ENCODE measurements around the gene RNF130.
A peak's percentile ranks its signal among the peaks of the same experiment; 100 is the strongest.

RNF130 gene, protein sequence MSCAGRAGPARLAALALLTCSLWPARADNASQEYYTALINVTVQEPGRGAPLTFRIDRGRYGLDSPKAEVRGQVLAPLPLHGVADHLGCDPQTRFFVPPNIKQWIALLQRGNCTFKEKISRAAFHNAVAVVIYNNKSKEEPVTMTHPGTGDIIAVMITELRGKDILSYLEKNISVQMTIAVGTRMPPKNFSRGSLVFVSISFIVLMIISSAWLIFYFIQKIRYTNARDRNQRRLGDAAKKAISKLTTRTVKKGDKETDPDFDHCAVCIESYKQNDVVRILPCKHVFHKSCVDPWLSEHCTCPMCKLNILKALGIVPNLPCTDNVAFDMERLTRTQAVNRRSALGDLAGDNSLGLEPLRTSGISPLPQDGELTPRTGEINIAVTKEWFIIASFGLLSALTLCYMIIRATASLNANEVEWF

DNA sequence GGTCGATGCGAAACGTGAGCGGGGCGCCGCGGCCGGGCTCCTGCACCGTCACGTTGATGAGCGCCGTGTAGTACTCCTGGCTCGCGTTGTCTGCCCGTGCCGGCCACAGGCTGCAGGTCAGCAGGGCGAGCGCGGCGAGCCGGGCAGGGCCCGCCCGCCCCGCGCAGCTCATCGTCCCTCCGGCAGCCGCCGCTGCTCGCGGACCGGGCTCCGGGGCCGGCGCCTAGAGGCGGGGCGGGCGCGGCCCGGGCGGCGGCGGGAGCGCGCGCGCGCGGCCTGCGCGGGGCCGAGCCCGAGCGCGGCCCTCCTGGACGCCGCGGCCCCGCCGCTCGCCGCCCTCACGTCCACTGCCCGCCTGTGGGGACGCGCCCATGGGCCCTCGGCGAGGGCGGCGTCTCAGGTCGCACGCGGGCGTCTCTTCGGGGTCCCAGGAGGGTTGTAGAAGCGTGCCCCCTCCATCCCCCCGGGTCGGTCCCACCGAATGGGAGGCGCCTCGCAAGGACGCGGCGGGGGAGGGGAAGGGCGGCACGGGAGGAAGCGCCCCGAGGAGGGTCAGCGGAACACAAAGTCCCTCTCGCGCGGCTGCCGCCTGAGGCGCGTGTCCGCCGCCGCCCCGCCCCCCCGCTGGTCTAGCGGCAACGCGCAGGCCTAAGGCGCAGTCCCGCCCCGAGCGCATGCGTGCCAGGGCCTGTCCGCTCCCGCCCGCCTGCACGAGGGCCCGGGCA, at the start of gene RNF130:
Gene RNF130 (minus strand): TSS at position 229 of the 725 bp plus-strand sequence. CDS start 57 bp downstream, at position 172.
- peak; percentile 59 for DNase-seq

DNA sequence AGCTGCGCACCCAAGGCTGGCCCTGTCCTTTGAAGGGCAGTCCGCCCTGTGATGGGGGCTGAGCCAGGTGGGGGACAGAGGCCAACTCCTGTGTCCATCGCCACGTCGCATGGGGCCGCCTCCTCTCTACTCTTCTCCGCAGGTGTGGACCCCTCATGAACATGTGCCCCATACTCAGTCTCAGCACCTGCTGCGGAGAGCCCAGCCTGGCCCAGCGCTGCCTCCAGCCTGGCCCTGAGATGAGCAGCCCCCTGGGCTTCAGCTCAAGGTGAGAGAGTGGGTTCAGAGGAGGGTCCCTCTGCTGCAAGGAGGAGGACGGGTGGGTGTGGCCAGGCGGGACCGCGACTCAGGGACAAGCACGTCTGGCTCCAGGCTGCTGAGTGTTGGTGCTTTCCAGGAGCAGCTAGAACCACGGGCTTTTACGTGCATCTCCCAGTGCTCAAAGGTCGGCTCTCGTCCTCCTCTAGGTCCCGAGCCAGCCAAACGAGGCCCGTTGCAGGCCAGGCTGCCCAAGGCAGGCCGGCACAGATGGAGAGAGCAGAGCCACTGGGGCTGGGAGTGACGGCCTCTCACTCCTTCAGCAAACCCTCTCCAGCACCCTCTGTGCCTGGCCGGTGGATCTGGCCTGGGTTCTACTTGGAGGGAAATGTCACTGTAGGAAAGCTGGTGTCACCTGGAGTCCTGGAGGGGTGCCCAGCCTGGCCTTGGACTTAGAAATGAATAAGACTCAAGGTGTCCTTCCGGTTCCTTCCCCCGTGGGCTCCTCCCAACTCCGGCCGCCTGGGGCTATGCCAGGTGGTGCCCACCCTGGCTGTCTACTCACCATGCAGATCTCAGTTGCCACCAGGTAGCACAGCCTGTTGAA, 48.9 kb upstream of the RNF130 start:
- DNase-seq = no peak

DNA sequence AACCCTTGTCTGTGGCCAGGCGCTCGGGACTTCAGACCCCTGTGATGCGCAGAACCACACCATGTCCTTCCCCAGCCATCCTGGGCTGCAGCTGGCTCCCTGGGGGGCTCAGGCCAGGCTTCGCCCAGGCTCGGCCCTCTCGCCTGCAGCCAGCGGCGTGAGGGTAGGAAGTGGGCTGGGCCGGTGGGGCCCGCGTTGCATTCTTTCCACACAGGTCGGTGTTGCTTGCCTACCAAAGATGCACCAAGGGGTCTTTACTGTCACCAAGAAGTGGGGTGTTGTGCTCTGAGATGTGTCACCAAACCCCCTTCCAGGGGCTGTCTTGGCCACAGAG, 48.3 kb upstream of the RNF130 start:
- DNase-seq = no peak

DNA sequence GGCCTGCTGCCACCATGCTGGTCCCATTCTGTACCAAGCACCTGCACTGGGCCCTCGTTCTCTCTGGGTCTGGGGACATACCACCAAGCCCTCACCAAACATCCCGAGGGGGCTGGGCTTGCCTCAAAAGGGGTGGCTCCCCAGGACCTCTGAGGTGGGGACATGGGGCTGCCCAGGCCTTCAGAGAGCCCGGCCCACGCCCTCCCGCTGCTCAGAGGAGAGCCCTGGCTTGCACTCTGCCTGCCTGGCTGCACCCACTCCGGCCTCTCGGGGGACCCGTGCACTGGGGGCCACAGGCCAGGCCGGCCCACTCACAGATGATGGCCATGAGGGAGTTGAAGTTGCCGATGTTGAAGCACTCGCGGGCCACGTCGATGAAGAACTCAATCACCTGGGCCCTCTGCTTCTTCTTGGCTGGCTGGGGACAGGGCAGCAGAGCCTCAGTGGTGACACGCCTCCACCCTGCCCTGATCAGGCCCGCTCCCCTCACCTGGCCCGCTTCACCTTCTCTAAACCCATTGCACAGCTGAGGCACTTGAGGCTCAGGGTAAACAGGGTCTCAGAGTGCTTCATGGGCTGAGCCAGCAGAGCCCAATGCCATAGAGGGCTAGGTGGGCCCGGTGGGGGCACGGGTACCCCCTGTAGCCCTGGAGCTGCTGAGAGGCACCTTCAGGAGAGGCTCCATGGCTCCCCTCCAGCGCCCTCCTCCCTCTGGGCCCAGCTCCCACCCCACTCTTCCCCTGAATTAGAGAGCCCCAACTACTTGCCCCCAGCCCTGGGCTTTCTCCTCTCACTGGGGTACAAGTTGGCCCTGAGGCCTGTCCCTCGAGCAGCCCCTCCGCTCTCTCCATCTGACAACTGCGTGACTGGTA, 47.7 kb upstream of the RNF130 start:
- no peak for DNase-seq

DNA sequence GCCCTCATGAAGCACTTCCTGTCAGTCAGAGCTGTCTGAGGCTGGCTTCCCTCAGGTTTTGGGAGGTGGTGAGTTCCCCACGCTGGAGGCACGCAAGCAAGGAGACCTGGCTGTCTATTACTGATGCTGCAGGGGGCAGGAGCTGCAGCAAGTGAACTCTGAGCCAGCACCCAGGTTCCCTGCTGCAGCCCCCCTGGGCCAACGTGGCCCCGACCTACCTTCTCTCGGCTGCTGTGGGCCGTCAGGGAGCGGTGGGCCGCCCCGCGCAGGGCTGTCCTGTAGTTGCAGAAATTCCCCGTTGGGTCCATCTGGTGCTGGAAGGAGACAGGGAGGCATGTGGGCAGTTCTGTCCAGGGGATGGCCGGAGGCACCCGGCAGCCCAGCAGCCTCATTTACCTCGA, 46.8 kb upstream of the RNF130 start:
- DNase-seq = no peak

DNA sequence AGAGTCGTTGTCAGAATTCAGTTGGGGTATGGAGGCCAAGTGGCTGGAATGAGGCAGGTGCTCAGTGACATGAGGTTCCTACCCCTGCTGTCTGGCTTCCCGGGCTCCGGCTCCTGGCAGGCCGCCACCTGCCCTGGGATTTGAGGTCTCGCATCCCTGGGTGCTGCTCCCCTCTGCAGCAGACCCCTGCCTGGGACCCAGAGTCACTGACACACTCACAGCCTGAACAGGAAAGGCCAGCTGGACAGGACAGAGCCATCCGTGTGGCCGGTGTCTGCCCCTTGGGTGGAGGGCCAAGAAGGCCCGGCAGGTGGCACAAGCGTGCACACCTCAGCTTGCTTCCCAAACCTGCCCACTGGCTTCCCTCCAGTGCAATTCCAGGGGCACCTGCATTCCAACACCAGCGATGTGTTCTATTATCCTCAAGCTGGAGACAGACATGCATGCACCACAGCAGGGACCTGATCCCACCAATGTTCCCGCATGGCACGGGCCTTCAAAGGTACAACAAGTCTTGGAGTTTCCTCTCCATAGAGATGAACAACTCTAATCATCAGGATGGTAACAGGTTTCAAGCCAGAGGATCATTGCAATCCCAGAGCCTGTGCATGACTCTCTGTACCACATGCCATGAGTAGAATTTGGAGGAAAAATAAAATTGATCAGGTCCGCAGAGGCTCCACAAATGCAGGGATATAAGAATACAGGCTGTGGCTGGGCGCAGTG, 45.6 kb upstream of the RNF130 start:
- no peak for DNase-seq

DNA sequence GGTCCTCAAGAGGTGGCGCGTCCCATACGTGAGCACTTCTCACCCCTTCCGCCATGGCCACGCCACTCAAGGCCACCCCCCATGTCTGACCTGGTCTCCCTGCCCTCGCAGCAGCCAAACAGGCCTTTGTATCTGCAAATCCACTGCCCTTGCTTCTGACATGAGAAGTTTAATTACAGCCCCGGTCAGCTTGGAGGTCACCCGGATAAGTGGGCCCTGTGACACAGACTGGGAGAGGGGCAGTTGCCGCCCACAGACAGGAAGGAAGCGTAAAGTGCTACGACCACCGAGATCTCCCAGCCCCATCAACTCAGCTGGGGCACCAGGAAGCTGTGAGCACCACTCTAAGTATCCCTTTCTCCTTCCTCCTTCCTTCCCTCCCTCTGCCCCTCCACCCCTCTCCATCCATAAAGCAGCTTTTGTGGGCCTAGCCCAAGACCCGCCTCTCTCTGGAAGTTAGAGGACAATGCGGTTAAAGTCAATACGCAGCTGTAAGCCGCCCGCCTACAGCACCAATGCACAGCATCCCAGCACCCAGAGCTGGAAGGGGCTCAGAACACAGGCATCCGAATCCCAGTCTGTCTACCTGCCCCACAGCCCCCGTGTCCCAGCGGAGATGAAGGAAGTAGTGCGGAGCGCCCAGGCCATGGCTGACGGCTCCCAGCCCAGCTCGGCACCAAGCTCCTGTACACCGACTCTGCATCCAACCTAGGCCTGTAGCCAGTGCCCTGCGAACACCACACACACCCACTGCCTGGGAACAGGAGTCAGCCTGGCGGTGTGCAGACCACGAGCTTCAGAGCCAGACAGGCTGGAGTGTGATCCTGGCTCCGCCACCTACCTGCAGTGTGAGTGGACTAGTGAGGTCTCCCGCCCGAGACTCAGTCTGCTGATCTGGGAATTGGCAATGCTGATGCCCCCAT, 44.8 kb upstream of the RNF130 start:
- DNase-seq = no peak

DNA sequence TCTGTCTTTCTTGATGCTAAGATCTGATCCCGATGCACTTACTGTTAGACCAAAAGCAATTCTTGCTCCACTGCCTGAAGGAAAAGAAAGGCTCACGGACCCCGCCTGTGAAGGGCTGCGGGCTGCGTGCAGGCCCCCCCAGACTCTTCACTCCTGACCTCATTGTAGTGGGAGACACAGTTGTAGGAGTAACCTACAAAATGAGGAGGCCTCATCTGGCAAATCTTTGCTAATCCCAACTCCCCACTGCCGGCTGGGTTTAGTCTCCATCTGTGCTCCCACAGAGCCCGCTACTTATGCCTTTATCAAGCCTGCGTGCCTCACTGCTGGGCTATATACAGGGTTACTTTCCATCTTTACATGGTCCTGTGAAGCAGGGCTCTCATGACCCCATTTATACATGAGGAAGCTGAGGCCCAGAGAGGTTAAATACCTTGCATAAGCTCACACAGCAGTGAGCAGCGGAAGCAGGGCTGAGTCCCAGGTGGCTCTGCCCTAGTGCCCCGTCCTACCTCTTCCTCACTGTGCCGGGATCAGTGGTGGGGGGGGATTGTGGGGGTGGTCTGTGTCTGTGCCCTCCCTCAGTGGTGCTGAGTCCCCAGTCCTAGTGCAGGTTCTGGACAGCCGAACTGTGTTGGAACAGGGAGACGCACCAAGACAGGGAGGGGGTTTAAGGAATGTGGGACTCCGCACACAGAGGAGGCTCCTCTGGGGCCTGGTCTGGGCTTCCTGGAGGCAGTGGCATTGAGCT, 43.9 kb upstream of the RNF130 start:
- no peak for DNase-seq

DNA sequence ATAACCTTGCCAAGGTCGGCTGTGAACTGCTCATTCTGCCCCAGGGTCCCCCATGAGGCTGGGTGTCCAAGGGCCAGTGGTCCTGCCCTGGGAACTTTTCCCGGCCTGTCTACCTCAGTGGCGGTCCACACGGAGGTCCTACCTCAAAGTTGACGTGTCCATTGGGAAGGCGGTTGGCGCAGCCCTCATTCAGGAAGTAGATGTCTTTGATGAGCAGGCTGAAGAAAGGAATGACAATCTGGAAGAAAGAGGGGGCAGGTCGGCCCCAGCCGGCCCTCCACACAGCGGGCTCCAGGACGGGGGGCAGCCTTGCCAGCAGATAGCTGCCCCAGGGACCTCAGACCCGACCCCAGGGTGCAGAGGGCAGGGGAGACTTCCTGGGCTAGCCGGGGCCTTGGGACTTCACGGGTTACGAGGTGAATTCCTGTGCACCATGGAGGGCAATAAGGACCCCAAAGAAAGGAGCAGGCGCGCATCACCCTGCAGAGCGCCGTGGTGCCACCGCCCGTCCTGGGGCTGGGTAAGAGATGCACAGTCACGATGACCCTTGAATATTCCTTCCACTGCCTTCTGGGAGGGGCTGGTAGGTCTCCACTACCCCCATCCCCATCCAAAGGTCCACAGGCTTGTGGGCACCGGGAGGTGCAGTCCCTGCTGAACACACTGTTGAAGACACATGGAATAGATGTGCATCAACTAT, 42.9 kb upstream of the RNF130 start:
- DNase-seq = no peak

DNA sequence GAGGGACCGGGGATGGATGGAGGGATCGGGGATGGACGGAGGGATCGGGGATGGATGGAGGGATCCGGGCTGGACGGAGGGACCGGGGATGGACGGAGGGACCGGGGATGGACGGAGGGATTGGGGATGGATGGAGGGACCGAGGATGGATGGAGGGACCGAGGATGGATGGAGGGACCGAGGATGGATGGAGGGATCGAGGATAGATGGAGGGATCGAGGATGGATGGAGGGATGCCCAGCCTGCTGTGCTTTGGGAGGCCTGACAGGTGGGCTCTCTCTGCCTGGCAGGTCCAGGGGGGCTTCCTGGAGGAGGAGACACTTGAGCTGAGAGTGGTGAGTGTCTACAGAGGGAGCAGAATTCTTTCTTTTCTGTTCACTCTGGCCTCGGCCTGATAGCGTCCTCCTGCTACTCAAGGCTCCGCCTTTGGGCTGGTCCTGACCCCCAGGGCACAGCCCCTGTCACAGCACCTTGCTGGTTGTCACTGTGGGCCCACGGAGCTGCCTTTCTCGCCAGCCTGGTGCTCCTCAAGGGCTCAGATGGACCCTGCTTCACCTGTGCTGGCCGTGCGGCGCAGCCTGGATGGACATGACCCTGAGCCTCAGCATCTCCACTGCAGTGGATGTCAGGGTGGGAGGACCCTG, 42.2 kb upstream of the RNF130 start:
- DNase-seq = no peak

DNA sequence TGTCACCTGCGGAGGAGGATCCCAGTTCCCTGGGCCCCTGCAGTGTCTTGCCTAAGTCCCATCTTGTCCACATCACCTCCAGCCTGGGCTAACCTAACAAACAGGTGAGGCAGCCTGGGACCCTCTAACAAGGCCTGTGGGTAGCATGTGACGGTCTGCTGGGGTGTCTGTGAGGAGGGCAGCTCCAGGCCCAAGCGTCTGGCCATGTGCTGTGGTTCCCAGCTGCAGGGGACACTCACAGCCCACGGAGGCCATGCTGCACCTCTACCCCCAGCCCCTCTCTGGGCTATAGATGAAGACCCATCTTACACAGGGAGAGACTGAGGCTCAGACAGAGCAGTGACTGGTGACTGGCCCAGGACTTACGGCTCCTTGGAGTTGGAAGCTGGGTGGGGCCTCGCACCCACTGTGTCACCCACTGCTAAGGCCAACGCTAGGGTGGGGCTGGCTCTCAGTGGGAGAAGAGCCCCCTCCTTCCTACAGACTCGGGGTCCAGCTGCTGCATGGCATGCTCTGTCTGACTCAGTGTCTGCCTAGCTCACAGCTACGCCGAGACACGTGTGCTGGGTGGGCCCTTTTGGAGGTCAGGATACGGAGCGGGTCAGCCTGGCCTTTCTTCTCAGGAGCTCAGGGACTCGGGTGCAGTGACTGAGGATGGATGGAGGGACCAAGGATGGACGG, 40.8 kb upstream of the RNF130 start:
- DNase-seq = no peak

DNA sequence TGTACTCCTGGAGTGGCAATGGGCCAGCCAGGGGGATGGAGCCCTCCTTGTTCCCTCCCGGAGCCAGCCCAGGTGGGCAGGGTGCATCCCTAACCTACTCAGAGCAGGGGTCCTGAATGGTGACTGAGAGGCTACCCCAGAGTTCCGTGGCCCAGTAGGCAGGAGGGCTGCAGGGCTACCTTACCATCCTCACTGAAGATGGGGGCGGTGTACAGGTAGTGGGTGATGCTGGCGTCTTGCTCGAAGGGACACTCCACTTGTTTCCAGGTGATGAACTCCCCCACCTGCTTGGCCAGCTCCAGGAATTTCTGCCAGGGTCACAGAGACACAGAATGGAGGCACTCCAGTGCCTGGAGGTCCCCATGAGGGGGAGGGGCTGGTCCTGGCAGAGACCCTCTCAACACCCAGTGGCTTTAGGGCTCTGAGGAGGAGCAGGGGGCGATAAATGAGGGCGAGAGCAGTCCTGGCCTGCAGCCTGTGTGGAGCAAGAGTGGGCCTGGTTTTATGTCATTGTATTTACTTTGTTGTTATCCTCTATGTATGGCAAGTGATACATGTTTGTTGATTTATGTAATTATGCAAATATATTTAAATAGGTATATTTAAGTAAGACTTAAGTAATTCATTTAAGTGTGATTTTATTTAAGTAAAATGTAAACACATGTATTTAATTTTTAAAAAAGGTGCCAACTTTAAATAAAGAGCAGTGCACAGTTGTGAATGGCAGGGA, 39.9 kb upstream of the RNF130 start:
- DNase-seq = no peak

DNA sequence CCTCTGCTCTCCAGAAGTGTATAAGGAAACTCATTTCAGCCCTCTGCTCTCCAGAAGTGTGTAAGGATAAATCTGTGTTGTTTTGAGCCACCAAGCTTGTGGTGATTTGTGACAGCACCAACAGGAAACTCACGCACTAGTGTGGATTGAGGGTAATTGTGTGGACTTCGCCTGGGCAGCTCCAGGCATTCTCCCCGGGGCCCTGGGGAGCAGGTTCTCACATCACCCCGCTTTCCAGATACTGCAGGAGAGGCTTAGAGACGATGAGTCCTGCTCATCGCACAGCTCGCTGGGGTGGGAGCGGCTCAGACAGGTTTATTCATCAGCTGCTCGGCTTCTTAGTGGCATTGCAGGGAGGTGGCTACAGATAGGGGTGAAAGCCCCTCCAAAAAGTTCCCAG, 38.4 kb upstream of the RNF130 start:
- no peak for DNase-seq

DNA sequence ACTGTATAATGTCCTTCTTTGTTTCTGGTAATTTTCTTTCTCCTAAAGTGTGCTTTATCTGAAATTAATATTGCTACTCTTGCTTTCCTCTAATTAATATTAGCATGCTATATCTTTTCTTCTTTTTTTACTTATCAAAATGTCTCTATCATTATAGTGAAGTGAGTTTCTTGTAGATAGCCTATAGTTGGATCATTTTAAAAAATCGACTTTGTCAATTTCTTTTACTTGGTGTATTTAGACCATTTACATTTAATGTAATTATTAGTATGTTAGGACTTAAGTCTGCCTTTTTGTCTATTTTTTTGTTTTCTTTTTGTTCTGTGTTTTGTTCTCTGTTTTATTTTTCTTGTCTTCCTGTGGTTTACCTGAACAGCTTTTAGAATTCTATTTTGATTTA, 35.4 kb upstream of the RNF130 start:
- no peak for DNase-seq

DNA sequence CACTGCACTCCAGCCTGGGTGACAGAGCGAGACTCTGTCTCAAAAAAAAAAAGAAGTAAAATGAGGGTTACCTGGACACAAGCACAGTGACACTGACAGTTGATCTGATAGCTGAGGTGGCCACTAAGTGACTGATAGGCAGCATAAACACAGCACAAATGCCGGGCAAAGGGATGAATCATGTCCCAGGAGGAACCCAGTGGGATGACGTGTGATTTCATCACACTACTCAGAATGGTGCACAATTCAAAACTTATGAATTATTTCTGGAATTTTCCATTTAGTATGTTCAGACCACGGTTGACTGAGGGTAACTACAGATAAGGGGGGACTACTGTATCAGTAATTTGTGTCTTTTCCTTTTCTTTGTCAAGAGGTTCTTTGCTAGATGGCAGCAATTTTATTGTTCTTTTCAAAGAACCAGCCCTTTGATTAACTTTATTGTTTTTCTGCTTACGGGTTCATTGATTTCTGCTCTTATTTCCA, 34.3 kb upstream of the RNF130 start:
- DNase-seq = no peak

DNA sequence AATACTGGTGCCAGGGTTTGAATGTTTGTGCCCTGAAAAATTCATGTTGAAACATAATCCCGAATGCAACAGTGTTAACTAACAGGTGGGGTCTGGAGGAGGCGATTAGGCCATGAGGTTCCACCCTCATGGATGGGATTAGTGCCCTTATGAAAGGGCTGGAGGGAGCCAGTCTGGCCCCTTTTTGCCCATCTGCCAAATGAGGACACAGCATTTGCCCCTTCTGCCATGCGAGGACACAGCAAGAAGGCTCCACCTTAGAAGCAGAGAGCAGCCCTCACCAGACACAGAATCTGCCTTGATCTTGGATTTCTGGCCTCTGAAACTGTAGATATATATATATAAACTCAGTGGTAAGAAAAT, 32.6 kb upstream of the RNF130 start:
- no peak for DNase-seq

DNA sequence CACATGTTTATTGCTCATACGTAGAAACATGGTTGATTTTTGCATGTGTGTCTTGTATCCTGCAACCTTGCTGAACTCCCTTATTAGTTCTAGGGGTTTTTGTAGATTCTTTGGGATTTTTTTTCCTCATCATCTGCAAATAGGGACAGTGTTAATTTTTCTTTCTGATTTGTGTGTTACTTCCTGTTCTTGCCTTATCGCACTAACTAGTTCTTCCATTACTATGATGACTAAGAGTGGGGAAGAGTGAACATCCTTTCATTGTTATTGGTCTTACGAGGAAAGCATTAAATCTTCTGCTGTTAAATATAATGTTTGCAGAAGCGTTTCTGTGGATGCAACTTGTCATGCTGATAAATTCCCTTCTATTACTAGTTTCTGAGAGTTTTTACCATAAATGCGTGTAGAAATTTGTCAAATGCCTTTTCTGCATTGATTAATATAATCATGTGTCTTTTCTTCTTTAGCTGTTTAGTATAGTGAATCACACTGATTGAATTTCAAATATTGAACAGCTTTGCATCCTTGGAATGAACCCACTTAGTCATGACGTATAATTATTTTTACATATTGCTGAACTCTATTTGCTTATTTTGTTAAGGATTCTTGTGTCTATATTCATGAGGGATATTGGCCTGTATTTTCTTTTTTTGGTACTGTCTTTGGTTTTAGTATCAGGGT, 32.1 kb upstream of the RNF130 start:
- DNase-seq = no peak
